ENCODE data around the gene GPR146.

DNA sequence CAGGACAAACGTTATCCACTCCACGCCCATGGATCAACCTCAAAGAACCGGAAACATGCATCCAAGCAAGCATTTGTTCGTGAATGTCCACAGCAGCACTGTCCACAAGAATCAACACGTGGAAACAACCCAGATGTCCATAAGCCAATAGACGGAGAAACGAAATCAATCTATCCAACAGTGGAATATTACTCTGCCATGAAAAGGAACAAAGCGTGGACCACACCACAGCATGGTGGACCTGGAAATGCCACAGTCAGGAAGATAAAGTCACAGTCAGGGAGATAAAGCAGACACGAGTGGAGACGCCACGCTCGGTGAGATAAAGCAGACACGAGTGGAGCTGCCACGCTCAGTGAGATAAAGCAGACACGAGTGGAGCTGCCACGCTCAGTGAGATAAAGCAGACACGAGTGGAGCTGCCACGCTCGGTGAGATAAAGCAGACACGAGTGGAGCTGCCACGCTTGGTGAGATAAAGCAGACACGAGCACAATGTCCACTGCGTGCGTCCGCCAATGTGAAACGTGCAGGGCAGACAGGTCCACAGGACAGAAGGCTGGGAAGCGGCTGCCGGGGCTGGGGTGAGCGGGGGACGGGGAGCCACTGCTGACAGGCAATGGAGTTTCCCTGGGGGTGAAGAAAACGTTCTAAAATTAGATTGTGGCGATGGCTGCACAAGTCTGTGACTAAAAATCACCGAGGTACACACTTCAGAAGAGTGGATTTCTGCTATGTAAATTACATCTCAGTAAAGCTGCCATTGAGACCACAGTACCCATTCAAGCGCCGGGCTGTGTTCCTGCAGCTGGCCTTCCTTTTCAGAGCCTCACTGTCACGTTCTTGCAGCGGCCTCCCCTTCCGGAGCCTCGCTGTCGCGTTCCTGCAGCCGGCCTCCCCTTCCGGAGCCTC is 54.2 kb downstream of the GPR146 start:
- TF ChIP-seq POLR2A (IDR thresholded peaks at IDR 0.05; ENCODE audit: low read depth, low read length) (no peak), POLR2AphosphoS5 (IDR thresholded peaks at IDR 0.05; ENCODE audit: low read depth, low read length) (no peak), TAF1 (IDR thresholded peaks at IDR 0.05; ENCODE audit: low read depth, low read length) (no peak)

Measured in GM12891 (cell line).